Endothelial cell of hepatic sinusoid (primary cell): ENCODE results near the gene DTX4.

Source experiments
- in situ Hi-C: cut with HindIII; loops from 2 replicates; pipeline ENCODE4 v1.10.0; 2017; ENCODE audit warnings: low sequenced_read_pairs

DTX4 gene

GRCh38 chr11:59216641-59217564 lies 45.0 kb downstream of the DTX4 start:
- in situ Hi-C loops, result no loop called here

- in situ Hi-C loops, result no loop called here
Measured at GRCh38 chr11:59218319-59218718, 46.4 kb downstream of the DTX4 start.

GRCh38 chr11:59218893-59219292 lies 47.0 kb downstream of the DTX4 start:
- in situ Hi-C loops, result no loop called here

- in situ Hi-C loops, result no loop called here
Measured at GRCh38 chr11:59219836-59220235, 47.9 kb downstream of the DTX4 start.

GRCh38 chr11:59221441-59221840 lies 49.5 kb downstream of the DTX4 start:
- in situ Hi-C loops, result no loop called here

- in situ Hi-C loops, result no loop called here
Measured at GRCh38 chr11:59222464-59223060, 50.6 kb downstream of the DTX4 start.

- in situ Hi-C loops, result no loop called here
Measured at GRCh38 chr11:59223177-59223576, 51.2 kb downstream of the DTX4 start.

- in situ Hi-C loops, result no loop called here
Measured at GRCh38 chr11:59223611-59224010, 51.7 kb downstream of the DTX4 start.

- in situ Hi-C loops, result no loop called here
Measured at GRCh38 chr11:59224351-59224928, 52.5 kb downstream of the DTX4 start.

- in situ Hi-C loops, result no loop called here
Measured at GRCh38 chr11:59225017-59225416, 53.1 kb downstream of the DTX4 start.

- in situ Hi-C loops, result no loop called here
Measured at GRCh38 chr11:59226396-59226795, 54.5 kb downstream of the DTX4 start.

- in situ Hi-C loops, result no loop called here
Measured at GRCh38 chr11:59240322-59240721, 68.4 kb downstream of the DTX4 start.

GRCh38 chr11:59243633-59244032 lies 71.7 kb downstream of the DTX4 start:
- in situ Hi-C loops, result no loop called here

- in situ Hi-C loops, result no loop called here
Measured at GRCh38 chr11:59247531-59248227, 75.7 kb downstream of the DTX4 start.

- in situ Hi-C loops, result no loop called here
Measured at GRCh38 chr11:59249535-59249934, 77.6 kb downstream of the DTX4 start.

- in situ Hi-C loops, result no loop called here
Measured at GRCh38 chr11:59253001-59253400, 81.1 kb downstream of the DTX4 start.

- in situ Hi-C loops, result no loop called here
Measured at GRCh38 chr11:59254286-59254685, 82.4 kb downstream of the DTX4 start.

- in situ Hi-C loops, result no loop called here
Measured at GRCh38 chr11:59255281-59255680, 83.3 kb downstream of the DTX4 start.
